LNCaP clone FGC (cell line): ENCODE measurements around the gene CLPSL2.

Experiments used
- DNase-seq: peaks from one replicate; pipeline ENCODE4 v3.0.0-alpha.2; 2011; ENCODE audit warnings: low read depth
- H3K4me3 ChIP-seq: 2 replicates; pipeline ENCODE4 v1.5.1; 2011; ENCODE audit warnings: mild to moderate bottlenecking, low read depth, low read length, control low read depth
- TF ChIP-seq, protein P1 (sequence below): IDR thresholded peaks from 2 replicates; pipeline ENCODE4 v1.5.1; 2012; ENCODE audit warnings: mild to moderate bottlenecking; ENCODE audit not compliant: control insufficient read depth, insufficient read depth; ENCODE audit errors: extremely low read depth

Gene CLPSL2

DNA sequence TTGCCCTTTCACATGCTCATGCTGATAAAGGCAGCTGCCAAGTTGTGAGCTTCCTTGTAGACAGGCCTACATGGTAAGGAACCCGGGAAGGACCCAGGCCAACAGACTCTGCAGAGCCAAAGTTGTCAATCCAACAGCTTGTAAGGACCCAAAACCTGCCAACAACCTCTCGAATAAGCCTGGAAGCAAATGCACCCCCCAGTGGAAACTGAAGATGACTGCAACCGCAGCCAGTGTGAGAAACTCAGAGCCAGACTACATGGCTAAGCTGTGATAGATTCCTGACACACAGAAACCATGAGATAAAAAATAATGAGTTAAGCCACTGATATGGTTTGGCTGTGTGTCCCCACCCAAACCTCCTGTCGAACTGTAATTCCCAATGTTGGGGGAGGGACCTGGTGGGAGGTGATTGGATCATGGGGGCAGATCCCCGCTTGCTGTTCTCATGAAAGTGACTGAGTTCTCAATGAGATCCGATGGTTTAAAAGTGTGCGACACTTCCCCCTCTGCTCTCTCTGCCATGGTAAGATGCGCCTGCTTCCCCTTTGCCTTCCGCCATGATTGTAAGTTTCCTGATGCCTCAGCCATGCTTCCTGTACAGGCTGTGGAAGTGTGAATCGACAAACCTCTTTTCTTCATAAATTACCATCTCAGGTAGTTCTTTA, 18.8 kb upstream of the CLPSL2 start:
- TF ChIP-seq, protein P1, sequence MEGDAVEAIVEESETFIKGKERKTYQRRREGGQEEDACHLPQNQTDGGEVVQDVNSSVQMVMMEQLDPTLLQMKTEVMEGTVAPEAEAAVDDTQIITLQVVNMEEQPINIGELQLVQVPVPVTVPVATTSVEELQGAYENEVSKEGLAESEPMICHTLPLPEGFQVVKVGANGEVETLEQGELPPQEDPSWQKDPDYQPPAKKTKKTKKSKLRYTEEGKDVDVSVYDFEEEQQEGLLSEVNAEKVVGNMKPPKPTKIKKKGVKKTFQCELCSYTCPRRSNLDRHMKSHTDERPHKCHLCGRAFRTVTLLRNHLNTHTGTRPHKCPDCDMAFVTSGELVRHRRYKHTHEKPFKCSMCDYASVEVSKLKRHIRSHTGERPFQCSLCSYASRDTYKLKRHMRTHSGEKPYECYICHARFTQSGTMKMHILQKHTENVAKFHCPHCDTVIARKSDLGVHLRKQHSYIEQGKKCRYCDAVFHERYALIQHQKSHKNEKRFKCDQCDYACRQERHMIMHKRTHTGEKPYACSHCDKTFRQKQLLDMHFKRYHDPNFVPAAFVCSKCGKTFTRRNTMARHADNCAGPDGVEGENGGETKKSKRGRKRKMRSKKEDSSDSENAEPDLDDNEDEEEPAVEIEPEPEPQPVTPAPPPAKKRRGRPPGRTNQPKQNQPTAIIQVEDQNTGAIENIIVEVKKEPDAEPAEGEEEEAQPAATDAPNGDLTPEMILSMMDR, result no peak
- DNase-seq, result no peak
- H3K4me3 ChIP-seq, result no peak overlapping the region

DNA sequence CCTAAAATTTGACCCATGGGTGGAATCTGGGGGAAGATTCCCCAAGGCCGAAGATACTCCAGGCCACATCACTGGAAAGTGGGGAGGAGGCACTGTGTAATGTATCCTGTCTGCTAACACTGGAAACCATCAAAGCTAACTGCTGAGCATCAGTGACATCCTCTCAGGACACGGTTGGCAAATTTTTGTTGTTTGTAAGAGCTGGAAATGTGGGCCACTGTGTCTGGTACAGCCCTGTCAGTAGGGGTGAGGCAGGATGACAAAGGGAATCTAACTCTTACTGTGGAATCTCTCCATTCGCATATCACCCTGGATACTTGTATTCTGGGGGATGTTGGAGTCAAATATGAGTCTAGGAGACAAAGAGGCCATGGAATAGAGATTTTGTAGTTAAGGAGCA, 17.0 kb upstream of the CLPSL2 start:
- H3K4me3 ChIP-seq, result no peak overlapping the region
- TF ChIP-seq, protein P1, result no peak
- DNase-seq, result no peak

DNA sequence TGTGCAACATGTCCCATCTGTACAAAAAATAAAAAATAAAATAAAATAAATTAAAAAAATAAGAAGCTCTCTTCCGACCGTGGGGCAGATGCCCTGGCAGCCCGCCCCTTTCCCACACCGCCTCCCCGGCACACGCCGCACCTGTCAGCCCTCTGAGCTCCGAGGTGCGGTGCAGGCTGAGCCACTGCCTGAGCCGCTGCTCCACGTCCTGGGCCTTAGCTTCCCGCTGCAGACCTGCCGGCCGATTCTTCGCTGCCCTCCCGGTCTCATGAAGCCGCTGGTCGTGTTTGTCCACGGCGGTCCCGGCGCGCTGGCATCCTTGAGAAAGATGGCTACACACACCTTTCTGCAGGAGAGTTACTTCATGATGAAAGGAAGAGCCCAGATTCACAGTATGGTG, 10.7 kb upstream of the CLPSL2 start:
- H3K4me3 ChIP-seq, result no peak overlapping the region
- DNase-seq, result no peak
- TF ChIP-seq, protein P1, result no peak

DNA sequence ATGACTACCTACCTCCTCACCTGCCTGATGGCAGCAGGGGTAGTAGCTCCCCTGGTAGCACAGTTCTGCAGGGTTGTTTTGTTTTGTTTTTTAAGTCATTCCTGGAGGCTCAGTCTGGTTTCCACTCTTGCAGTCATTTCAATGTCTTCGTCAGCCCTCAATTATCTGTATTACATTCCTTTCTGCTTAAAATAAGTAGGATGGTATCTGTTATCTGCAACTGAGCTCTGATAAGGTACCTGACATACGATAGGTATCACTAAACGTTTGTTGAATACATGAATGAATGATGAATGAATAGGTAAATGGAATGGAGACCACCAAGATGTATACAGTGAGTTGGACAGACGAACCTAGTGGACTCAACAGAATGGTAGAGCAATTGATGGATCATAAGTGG, 7.2 kb upstream of the CLPSL2 start:
- no peak for DNase-seq
- TF ChIP-seq, protein P1, result no peak
- H3K4me3 ChIP-seq, result no peak overlapping the region

DNA sequence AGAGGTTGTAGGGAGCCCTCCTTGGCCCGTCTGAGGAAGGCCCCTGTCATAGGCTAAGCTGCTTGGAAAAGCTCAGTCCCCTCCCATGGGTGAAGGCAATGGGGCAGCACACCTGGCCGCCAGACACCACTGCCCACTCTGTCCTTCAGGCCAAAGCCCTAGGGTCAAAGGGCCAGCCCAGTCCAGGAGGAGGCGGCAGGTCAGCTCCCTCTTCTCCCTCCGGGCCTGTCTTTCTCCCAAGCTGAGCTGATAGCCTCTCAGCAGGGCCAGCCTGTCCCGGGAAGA, 5.1 kb upstream of the CLPSL2 start:
- TF ChIP-seq, protein P1, result no peak
- no peak overlapping the region for H3K4me3 ChIP-seq
- DNase-seq, result no peak

DNA sequence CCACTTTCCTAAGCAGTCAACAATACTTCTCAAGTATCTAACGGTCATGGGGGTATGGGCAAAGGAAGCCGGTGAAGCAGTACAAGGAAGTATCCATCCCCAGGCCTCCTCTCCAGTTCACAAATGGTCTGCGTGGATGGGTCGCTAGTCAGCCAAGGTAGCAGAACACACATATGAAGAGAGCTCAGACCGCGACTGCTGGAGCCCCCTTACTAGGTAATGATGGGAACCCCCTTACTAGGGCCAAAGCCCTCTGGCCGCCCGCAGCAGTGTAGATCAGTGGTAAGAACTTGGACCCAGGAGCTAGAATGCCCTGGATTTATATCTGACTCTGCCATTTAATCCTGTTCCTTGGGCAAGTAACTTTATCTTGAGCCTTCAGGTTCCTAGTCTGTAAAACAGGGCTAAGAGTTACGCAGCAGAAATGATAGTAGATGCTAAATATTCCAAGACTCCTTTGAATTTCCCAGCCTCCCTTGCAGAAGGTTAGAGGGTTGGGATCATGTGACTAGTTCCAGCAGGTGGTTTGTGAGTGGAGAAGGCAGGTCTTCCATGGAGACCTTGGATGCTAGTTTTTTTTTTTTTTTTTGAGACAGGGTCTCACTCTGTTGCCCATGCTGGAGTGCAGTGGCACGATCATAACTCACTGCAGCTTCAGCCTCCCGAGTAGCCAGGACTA, 2.1 kb upstream of the CLPSL2 start:
- no peak overlapping the region for H3K4me3 ChIP-seq
- TF ChIP-seq, protein P1, result no peak
- DNase-seq, result no peak

DNA sequence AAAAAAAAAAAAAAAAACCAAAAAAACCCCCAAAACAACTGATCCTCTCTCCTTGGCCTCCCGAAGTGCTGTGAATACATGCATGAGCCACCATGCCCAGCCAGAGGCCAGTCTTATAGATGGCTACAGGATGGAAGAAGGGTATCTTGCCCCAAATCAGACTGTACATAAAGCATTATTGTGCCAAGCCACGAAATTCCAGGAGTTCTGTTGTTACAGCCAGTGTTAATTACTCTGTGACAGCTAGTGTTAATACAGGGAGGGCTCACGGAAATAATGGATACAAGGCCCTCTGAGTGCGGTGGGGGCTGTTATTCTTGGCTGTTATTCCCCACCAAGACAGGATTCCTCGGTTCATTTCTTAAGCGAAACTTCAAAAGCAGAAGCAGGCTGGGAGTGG, 1.4 kb upstream of the CLPSL2 start:
- DNase-seq, result no peak
- TF ChIP-seq, protein P1, result no peak

More for the DNA sequence above, 1.4 kb upstream of the CLPSL2 start:
- no peak overlapping the region for H3K4me3 ChIP-seq
